ENCODE results near the gene ANKRD40CL. TPM values are rescaled to one million over a fixed set of nuclear protein-coding genes. Genes with fewer than 3 reads are reported as not detected.
"Not testable (repeated sequence)": the region's sequence is repeated elsewhere in the genome, so short reads cannot be mapped to it uniquely, and the experiment has no call there.

ANKRD40CL gene
- polyA plus RNA-seq, 10 donors, result 0.18 to 0.36 (median 0.25) TPM; not detected in 5

DNA sequence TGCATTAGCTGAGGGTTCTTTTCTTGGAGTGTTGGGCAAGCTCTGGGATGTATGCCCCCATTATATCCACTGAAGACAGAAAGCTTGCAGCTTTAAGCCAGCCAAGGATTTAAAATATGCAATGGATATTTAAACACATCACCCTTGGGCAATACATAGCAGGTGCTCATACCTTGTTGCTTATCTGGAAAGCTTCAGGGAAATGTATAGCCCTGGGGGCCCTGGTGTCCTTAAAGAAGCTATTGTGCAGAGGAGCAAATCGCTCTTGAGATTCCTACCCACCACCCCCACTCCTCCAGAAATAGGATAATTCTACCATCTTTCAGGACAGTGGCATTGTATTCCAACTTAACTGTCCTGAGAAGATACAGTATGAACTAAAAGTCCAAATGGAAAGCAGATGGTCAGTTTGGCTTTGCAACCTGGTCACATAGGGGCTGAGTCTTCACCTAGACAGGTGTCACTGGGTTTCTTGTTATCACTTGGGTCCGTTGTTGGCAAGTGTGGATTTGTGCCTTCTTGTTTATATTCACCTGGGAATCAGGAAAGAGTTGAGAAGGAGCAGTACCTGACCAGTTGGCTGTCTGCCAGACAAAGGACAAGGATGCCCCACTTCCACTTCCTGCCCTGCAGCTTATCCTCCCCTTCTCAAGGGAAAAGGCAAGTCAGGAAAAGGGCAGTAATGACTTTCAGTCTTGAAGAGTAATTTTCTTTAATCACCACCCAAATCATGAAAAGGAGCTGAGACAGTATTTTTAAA, 3.4 kb downstream of the ANKRD40CL start:
- DNase-seq, result no peak

GRCh38 chr17:50762177-50762576, 5.1 kb downstream of the ANKRD40CL start:
- no peak for DNase-seq

DNA sequence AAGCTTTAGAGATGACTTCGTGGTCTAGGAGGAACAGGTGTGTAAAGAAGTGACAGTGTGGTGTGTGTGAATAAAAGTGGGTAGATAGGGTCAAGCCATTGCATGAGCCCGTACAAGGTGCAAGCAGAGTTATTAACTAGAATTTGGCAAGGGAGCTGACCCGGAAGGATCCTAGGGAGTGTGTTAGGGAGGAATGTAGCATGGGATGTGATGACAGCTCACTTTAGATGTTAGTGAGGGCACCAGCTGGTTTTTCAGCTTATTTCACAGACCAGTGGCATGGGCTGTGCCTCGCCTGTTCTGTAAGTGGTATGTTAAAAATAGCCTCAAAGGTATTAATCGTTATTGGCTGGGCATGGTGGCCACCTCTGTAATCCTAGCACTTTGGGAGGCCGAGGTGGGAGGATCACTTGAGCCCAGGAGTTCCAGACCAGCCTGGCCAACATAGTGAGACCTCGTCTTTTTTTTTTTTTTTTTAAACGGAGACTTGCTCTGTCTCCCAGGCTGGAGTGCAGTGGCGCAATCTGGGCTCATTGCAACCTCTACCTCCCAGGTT, 8.3 kb downstream of the ANKRD40CL start:
- DNase-seq, result no peak

DNA sequence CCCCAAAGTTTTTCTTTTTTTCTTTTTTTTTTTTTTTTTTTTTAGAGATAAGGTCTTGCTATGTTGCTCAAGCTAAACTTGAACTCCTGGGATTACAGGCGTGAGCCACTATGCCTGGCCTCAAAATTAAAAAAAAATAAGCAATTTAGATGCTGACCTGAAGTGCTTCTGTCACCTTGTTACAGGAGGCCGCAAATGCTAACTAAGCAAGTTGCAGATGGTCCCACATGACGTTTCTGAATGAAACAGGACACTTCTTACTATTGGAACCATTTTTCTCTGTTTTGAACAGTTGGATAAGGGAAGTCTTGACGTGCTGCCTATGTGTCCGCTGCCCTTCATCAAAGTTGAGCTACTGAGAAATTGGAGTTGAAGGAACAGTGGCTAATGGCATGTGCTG, 8.8 kb downstream of the ANKRD40CL start:
- DNase-seq, result no peak

DNA sequence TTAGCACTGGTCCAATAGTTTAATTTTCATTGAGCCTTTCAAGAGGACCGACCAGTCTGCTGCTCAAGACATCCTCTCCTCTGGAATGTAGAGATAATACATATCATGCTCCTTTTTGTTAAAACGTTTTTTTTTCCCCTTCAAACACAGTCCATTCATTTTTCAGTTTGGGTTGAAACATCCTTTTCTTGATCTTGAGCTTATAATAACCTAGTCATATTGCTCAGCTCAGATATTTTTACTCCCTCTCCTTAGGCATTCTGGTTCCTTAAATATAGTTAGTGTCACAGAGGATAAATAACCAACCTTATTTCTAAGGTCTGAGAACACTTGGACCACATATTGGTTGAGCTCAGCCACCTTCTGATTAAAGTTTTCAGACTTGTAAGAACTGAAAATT, 12.8 kb downstream of the ANKRD40CL start:
- DNase-seq, result no peak

GRCh38 chr17:50749245-50749644, 18.1 kb downstream of the ANKRD40CL start:
- no peak for DNase-seq

GRCh38 chr17:50745631-50746030, 21.7 kb downstream of the ANKRD40CL start:
- DNase-seq, result no peak

DNA sequence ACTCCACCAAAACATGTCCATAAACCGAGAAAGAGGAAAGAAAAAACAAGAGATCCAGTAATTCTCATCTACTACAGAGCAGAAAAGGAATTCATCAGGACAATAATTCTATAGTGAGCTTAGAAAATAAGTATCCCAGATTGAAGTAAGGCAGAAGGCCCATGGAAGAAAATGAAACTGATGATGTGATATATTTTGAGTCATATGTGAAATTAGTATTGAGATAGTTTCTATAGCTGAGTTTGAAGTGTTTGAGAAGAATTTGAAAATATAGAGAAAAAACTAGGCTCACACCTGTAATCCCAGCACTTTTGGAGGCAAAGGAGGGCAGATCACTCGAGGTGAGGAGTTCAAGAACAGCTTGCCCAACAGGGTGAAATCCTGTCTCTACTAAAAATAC, 28.2 kb downstream of the ANKRD40CL start:
- DNase-seq, result no peak

DNA sequence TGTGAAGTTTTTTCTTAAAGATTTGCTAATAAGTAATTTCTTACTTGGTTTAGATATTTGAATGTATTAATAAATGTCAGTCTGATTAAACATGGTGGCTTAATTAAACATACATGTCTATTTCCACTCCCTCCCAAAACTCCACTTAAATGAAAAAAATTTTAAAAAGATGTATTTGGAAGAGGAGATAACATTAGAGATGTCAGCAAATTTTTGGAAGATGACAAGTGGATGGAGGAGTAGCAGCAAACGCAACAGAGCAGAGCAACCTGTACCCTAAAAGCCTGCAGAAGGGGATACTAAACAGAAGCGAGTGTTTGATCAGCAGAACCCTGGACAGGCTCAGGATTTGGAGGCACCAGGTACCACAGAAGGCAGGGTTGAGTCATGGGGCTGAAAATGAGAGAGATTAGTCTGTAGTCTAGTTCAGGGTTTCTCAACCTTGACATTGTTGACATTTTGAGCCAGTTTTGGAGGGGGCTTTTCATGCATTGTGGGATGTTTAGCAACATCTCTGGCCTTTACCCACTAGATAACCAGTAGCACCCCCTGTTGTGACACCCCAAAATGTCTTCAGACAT, 30.1 kb downstream of the ANKRD40CL start:
- DNase-seq, result no peak

DNA sequence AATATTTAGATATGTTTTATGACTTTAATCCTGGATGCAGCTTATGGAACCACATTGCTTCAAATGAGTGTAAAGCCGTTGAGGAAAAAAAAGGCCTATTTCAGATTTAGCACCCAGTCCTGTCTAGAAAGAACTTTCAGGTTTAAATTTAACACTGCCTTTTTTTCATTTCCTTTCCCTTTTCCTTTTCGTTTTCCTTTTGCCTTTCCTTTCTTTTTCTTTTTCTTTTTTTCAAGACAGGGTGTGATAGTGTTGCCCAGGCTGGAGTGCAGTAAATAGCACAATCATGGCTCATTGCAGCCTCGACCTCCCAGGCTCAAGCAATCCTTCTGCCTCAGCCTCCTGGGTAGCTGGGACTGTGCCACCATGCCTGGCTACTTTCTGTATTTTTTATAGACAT, 32.0 kb downstream of the ANKRD40CL start:
- no peak for DNase-seq

GRCh38 chr17:50731575-50732460, 35.5 kb downstream of the ANKRD40CL start:
- DNase-seq, result no peak

DNA sequence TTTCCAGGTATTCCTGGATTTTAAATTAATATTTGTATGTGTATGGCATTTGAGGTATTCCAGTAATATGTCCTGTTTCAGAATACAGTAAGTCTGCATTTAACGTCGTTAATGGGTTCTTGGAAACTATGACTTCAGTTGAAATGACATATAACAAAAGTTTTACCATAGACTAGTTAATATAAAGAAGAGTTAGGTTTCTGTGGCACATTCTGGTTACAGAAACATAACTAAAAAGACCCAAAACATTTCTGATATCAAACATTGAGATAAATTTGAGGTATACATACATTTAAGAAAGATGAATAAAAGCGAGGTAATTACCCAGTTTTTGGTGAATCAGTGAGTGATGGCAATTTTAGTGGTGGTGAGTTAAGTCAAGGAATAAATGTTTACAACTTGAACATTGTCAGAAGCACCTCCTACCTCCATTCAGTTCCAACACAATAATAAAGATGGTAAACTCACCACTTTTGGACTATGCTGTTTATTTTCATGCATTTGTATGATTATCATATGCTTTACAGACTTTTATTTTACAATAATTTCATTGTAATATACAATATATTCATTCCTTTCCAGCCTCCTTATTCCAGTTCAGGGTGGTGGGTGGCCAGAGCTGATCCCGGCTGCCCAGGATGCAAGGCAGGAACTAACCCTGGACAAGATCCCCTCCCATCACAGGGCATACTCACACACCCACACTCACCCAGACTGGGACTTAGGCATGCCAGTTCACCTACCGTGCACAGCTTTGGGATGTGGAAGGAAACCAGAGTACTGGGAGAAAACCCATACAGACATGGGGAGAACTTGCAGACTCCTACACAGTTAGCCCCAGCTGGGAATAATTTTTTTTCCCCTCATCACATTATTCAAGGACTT, 38.2 kb downstream of the ANKRD40CL start:
- no peak for DNase-seq

DNA sequence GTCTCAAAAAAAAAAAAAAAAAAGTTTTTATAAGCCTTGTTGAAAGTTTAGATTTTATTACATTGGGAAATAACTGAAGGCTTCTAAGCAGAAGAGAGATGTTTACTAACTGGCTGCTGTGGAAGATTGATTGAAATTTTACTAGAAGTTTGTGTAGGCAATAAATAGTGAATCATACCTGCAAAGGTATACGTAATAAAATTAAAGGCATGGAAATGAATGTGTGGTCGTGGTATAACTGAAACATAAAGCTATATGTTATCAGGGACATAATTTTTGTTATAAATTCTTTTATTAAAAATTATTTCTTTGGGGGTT, 39.2 kb downstream of the ANKRD40CL start:
- DNase-seq, result no peak

DNA sequence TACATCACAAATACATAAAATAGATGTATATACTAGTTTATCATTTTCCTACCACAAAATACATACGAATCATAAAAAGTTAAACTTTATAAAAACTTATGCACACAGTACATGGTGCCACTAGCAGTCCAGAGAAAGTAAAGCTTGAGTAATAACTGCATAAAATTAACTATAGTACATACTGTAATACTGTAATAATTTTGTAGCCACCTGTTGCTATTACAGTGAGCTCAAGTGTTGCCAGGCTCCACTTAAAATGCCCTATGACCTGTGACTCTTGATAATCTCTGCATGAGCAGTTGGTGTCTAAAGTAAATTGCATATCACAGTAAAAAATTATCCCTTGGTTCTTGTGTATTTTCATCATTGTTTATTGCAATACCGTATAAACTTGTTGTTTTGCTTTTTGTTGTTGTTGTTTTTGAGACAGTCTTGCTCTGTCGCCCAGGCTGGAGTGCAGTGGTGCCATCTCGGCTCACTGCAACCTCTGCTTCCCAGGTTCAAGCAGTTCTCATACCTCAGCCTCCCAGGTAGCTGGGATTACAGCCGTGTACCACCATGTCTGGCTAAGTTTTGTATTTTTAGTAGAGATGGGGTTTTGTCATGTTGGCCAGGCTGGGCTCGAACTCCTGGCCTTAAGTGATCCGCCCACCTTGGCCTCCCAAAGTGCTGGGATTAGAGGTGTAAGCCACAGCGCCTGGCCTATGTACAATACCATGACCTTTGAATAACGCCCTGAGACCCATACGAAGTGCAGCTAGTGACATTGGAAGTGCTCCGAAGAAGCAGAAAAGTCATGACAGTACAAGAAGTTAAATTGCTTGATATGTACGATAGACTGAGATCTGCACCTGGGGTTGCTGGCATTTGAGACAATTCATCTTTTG, 41.3 kb downstream of the ANKRD40CL start:
- DNase-seq, result no peak

- not testable (repeated sequence) for DNase-seq
These were observed 42.7 kb downstream of the ANKRD40CL start for GRCh38 chr17:50724622-50725021.

- no peak for DNase-seq
These were observed 44.6 kb downstream of the ANKRD40CL start for GRCh38 chr17:50722746-50723145.

GRCh38 chr17:50721194-50722010, 45.9 kb downstream of the ANKRD40CL start:
- peak in 1 of 3 donors; percentile 39 for DNase-seq

GRCh38 chr17:50719924-50720794, 47.2 kb downstream of the ANKRD40CL start:
- peak in 1 of 3 donors; percentile 8 for DNase-seq

Data from muscle of back (tissue), 11 donors.